Tibial nerve (tissue), 4 donors: ENCODE measurements around the gene MGMT. TPM values are rescaled to one million over a fixed set of nuclear protein-coding genes. Genes with fewer than 3 reads are reported as not detected.

ENCODE experiments used
- DNase-seq, 2 donors: peaks; one replicate each; pipeline ENCODE4 v3.0.0-alpha.2; 2019; ENCODE audit warnings: low spot score in 2 of 2
- H3K27ac ChIP-seq, 4 donors: fragments of 200-600 bp; sonication (generic) in 3 of 4; one replicate each; pipeline ENCODE4 v1.5.1; 2017 to 2019; ENCODE audit warnings: mild to moderate bottlenecking in 1 of 4
- H3K27me3 ChIP-seq, 2 donors: fragments of 200-600 bp; sonication (generic) in 1 of 2; one replicate each; pipeline versions ENCODE4 v1.5.1 to v1.6.0; 2017 to 2019
- H3K36me3 ChIP-seq, 3 donors: fragments of 200-600 bp; sonication (generic); one replicate each; pipeline ENCODE4 v1.5.1; 2018 to 2019
- H3K4me1 ChIP-seq, 4 donors: fragments of 200-600 bp; sonication (generic) in 3 of 4; one replicate each; pipeline ENCODE4 v1.5.1; 2017 to 2019
- H3K4me3 ChIP-seq, 4 donors: fragments of 200-600 bp; sonication (generic) in 3 of 4; one replicate each; pipeline ENCODE4 v1.5.1; 2017 to 2019; ENCODE audit warnings: mild to moderate bottlenecking in 1 of 4, moderate library complexity in 1 of 4
- H3K9me3 ChIP-seq, 4 donors: fragments of 200-600 bp; sonication (generic) in 3 of 4; one replicate each; pipeline ENCODE4 v1.5.1; 2017 to 2019
- CTCF ChIP-seq, 5 experiments: fragments of 200-600 bp in 3 of 5; fragments of 450-650 bp in 2 of 5; sonication (generic) in 3 of 5; IDR thresholded peaks; one replicate each; pipeline ENCODE4 v1.5.1; 2016 to 2019; ENCODE audit warnings: antibody characterized with exemption in 5 of 5, mild to moderate bottlenecking in 3 of 5, moderate library complexity in 2 of 5
- EP300 ChIP-seq, 2 donors: sonication (generic); formaldehyde crosslinking; IDR thresholded peaks; one replicate each; pipeline ENCODE4 v1.6.1; 2017; ENCODE audit warnings: antibody characterized with exemption in 2 of 2, mild to moderate bottlenecking in 1 of 2
- POLR2A ChIP-seq, 2 donors: fragments of 450-650 bp; IDR thresholded peaks; one replicate each; pipeline ENCODE4 v1.6.1; 2017; ENCODE audit warnings: antibody characterized with exemption in 2 of 2, mild to moderate bottlenecking in 2 of 2, moderate library complexity in 2 of 2
- WGBS, 2 donors: methylation state at CpG; one replicate each; pipeline ENCODE4 v1.1.5; 2018; 5-methylcytosine and 5-hydroxymethylcytosine counted together
- total RNA-seq, 4 donors: library from RNA; depleted of rRNA; stranded (reverse); fragments of >200 nt; gene quantifications; one replicate each; pipeline ENCODE4 v1.1.0, GENCODE V29; 2016

The MGMT gene
- total RNA-seq, 4 donors from 2014 or later = 26.1 to 39.1 (median 33.7) TPM

- no peak for TF ChIP-seq CTCF (IDR thresholded peaks at IDR 0.05)
- TF ChIP-seq EP300 (IDR thresholded peaks at IDR 0.05) = no peak
- TF ChIP-seq POLR2A (IDR thresholded peaks at IDR 0.05) = no peak
- Histone ChIP-seq H3K9me3 (no peaks in the 10 kb centered on the region), H3K4me1 (peaks cover 0 to 9% (median 0%) of the 10 kb centered on the region in 4 donors), H3K36me3 (peaks cover 0 to 36% (median 0%) of the 10 kb centered on the region in 3 donors), H3K27me3 (no peaks in the 10 kb centered on the region), H3K27ac (no peak overlapping the region), H3K4me3 (no peak overlapping the region)
- 68 to 80% methylated on average over 7 of the region's 7 CpGs for WGBS, 2 donors
- DNase-seq = no peak
Observed at GRCh38 chr10:129547608-129548007, 80.6 kb downstream of the MGMT start.

GRCh38 chr10:129548600-129548999 is 81.6 kb downstream of the MGMT start:
- WGBS, 2 donors = 82 to 84% methylated on average over 10 of the region's 10 CpGs
- Histone ChIP-seq H3K4me1 (peaks cover 0 to 9% (median 0%) of the 10 kb centered on the region in 4 donors), H3K4me3 (no peak overlapping the region), H3K9me3 (no peaks in the 10 kb centered on the region), H3K36me3 (peaks cover 0 to 35% (median 0%) of the 10 kb centered on the region in 3 donors), H3K27ac (no peak overlapping the region), H3K27me3 (no peaks in the 10 kb centered on the region)
- DNase-seq = no peak
- TF ChIP-seq POLR2A (IDR thresholded peaks at IDR 0.05) = no peak
- TF ChIP-seq CTCF (IDR thresholded peaks at IDR 0.05) = no peak
- TF ChIP-seq EP300 (IDR thresholded peaks at IDR 0.05) = no peak

- H3K4me1 ChIP-seq = peaks cover 0 to 9% (median 0%) of the 10 kb centered on the region in 4 donors
- H3K27ac ChIP-seq = no peak overlapping the region
- H3K36me3 ChIP-seq = peaks cover 0 to 33% (median 0%) of the 10 kb centered on the region in 3 donors
- DNase-seq = no peak
- 89 to 91% methylated on average over 16 of the region's 16 CpGs for WGBS, 2 donors
- no peaks in the 10 kb centered on the region for H3K9me3 ChIP-seq
- H3K27me3 ChIP-seq = no peaks in the 10 kb centered on the region
- H3K4me3 ChIP-seq = no peak overlapping the region
- TF ChIP-seq POLR2A (IDR thresholded peaks at IDR 0.05) (no peak), EP300 (IDR thresholded peaks at IDR 0.05) (no peak), CTCF (IDR thresholded peaks at IDR 0.05) (no peak)
Observed at GRCh38 chr10:129550076-129550475, 83.0 kb downstream of the MGMT start.

DNA sequence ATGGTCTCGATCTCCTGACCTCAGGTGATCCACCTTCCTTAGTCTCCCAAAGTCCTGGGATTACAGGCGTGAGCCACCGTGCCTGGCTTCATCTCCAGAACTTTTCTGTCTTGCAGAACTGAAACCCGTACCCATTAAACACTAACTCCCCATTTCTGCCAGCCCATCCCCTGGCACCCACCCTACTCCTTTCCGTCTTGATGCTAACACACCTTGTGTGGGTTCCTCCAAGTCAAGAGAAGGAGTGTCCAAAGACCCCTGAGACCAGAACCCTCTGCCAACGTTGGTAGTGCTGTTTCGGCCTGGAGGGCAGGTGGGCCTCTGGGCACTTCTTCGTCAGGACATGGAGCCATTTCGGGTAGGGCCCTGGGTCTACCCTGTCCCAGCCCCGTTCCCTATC is 83.6 kb downstream of the MGMT start:
- Histone ChIP-seq H3K36me3 (peaks cover 0 to 33% (median 0%) of the 10 kb centered on the region in 3 donors), H3K4me1 (peaks cover 0 to 9% (median 0%) of the 10 kb centered on the region in 4 donors), H3K4me3 (no peak overlapping the region), H3K9me3 (no peaks in the 10 kb centered on the region), H3K27me3 (no peaks in the 10 kb centered on the region), H3K27ac (no peak overlapping the region)
- 97% methylated on average over 10 of the region's 10 CpGs for WGBS, 2 donors
- no peak for TF ChIP-seq CTCF (IDR thresholded peaks at IDR 0.05)
- DNase-seq = no peak

GRCh38 chr10:129552119-129552518 is 85.1 kb downstream of the MGMT start:
- Histone ChIP-seq H3K27me3 (no peaks in the 10 kb centered on the region), H3K27ac (no peak overlapping the region), H3K9me3 (peaks cover 0 to 3% (median 0%) of the 10 kb centered on the region in 4 donors), H3K36me3 (peaks cover 0 to 41% (median 0%) of the 10 kb centered on the region in 3 donors), H3K4me1 (peaks cover 0 to 7% (median 0%) of the 10 kb centered on the region in 4 donors), H3K4me3 (no peak overlapping the region)
- TF ChIP-seq EP300 (IDR thresholded peaks at IDR 0.05) (no peak), POLR2A (IDR thresholded peaks at IDR 0.05) (no peak), CTCF (IDR thresholded peaks at IDR 0.05) (no peak)
- WGBS, 2 donors = 92 to 96% methylated on average over 14 of the region's 14 CpGs
- DNase-seq = no peak
